Gastrocnemius medialis (tissue), 4 donors: ENCODE measurements around the gene DLG4. TPM values are rescaled to one million over a fixed set of nuclear protein-coding genes. Genes with fewer than 3 reads are reported as not detected.

Experiments used
- ATAC-seq, 2 donors: fragments of 150-250 bp; one replicate each; pipeline ENCODE4 v1.9.1; 2016
- DNase-seq, 2 donors: peaks; one replicate each; pipeline ENCODE4 v3.0.0-alpha.2; 2019
- H3K27ac ChIP-seq, 4 donors: fragments of 200-600 bp; sonication (generic); 1 replicate in 1 of 4; 2 replicates in 3 of 4; pipeline ENCODE4 v1.5.1; 2016 to 2018; ENCODE audit warnings: mild to moderate bottlenecking in 2 of 4, moderate library complexity in 1 of 4
- H3K27me3 ChIP-seq, 3 donors: fragments of 200-600 bp; sonication (generic) in 2 of 3; 1 replicate in 1 of 3; 2 replicates in 2 of 3; pipeline versions ENCODE4 v1.5.1 to v1.6.0; 2016 to 2019; ENCODE audit warnings: mild to moderate bottlenecking in 1 of 3, moderate library complexity in 1 of 3
- H3K36me3 ChIP-seq, 2 donors: fragments of 200-600 bp; sonication (generic) in 1 of 2; one replicate each; pipeline ENCODE4 v1.5.1; 2017 to 2018
- H3K4me1 ChIP-seq, 2 donors: fragments of 200-600 bp; sonication (generic) in 1 of 2; one replicate each; pipeline ENCODE4 v1.5.1; 2016 to 2017; ENCODE audit warnings: mild to moderate bottlenecking in 2 of 2
- H3K4me3 ChIP-seq, 4 donors: fragments of 200-600 bp; sonication (generic) in 3 of 4; 1 replicate in 1 of 4; 2 replicates in 3 of 4; pipeline ENCODE4 v1.5.1; 2016 to 2019; ENCODE audit warnings: mild to moderate bottlenecking in 2 of 4
- H3K9me3 ChIP-seq, 3 donors: fragments of 200-600 bp; sonication (generic) in 2 of 3; 1 replicate in 1 of 3; 2 replicates in 2 of 3; pipeline ENCODE4 v1.5.1; 2016 to 2019
- POLR2A ChIP-seq, 2 donors: fragments of 450-650 bp; IDR thresholded peaks; one replicate each; pipeline ENCODE4 v1.6.1; 2017; ENCODE audit warnings: antibody characterized with exemption in 2 of 2, mild to moderate bottlenecking in 2 of 2, moderate library complexity in 2 of 2
- in situ Hi-C, 4 donors: fragments of 200-750 bp; cut with MboI; loops; one replicate each; pipeline versions ENCODE4 v1.15.0 to v1.8.0; 2017; ENCODE audit warnings: low sequenced_read_pairs in 4 of 4
- intact Hi-C: fragments of 100-400 bp; cut with DNase I; formaldehyde crosslinking; loops from one replicate; pipeline ENCODE4 v1.15.1; 2023; ENCODE audit warnings: low total_unique reads
- total RNA-seq, 4 donors: library from RNA; depleted of rRNA; stranded (reverse); fragments of >200 nt; gene quantifications; one replicate each; pipeline versions ENCODE4 v1.1.0 to v1.2.3, GENCODE V29; 2016
- TF ChIP-seq, protein P1 (sequence below), 5 experiments: fragments of 450-650 bp in 3 of 5; fragments of 200-600 bp in 2 of 5; sonication (generic) in 2 of 5; IDR thresholded peaks in 4 of 5; conservative IDR thresholded peaks in 1 of 5; 1 replicate in 4 of 5; 2 replicates in 1 of 5; pipeline ENCODE4 v1.5.1; 2016 to 2019; ENCODE audit warnings: antibody characterized with exemption in 5 of 5, mild to moderate bottlenecking in 3 of 5, moderate library complexity in 3 of 5

The DLG4 gene
- total RNA-seq, 4 donors from 2014 or later: 3.5 to 6.7 (median 5.3) TPM

DNA sequence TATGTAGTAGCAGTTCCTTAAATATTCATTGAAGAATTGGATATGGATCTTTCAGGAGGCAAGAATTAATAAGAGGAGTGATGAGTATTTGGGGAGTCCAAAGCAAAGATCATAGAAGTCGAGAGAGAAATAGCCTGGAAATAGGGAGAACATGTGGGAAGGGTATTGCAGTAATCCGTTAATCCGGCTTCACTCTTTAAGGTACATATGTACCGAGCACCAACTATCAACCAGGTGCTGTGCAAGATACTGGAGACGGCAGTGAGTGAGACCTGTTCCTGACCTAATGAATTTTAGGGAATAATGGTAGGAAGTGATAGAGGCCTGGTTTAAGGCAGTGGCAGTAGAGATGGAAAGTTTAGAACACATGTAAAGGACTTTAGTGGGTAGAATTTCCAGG, 33.4 kb upstream of the DLG4 start:
- Histone ChIP-seq H3K27me3 (no peaks in the 10 kb centered on the region), H3K9me3 (no peaks in the 10 kb centered on the region), H3K27ac (peak overlapping the region; percentile 98 to 100 (median 98)), H3K4me3 (peak overlapping the region; percentile 69 to 98 (median 81)), H3K4me1 (peaks cover 33 to 36% of the 10 kb centered on the region in 2 donors), H3K36me3 (peaks cover 0 to 38% of the 10 kb centered on the region in 2 donors)
- DNase-seq: no peak
- in situ Hi-C loops: loop anchor here in 1 of 4 donors (10.0 kb wide), 1 partner anchor 52 kb away; the partner anchor contains the start of gene EIF5A
- no peak for ATAC-seq
- no peak for TF ChIP-seq POLR2A (IDR thresholded peaks at IDR 0.05)
- TF ChIP-seq, protein P1, sequence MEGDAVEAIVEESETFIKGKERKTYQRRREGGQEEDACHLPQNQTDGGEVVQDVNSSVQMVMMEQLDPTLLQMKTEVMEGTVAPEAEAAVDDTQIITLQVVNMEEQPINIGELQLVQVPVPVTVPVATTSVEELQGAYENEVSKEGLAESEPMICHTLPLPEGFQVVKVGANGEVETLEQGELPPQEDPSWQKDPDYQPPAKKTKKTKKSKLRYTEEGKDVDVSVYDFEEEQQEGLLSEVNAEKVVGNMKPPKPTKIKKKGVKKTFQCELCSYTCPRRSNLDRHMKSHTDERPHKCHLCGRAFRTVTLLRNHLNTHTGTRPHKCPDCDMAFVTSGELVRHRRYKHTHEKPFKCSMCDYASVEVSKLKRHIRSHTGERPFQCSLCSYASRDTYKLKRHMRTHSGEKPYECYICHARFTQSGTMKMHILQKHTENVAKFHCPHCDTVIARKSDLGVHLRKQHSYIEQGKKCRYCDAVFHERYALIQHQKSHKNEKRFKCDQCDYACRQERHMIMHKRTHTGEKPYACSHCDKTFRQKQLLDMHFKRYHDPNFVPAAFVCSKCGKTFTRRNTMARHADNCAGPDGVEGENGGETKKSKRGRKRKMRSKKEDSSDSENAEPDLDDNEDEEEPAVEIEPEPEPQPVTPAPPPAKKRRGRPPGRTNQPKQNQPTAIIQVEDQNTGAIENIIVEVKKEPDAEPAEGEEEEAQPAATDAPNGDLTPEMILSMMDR (IDR thresholded peaks at IDR 0.05 in 4 of 5, conservative IDR thresholded peaks at IDR 0.05 in 1 of 5): no peak
- intact Hi-C loops: loop anchor here (2.0 to 5.0 kb wide), 4 partner anchors 28 to 434 kb away; partner anchors contain the start of genes EIF5A, SLC2A4, TP53 and WRAP53

DNA sequence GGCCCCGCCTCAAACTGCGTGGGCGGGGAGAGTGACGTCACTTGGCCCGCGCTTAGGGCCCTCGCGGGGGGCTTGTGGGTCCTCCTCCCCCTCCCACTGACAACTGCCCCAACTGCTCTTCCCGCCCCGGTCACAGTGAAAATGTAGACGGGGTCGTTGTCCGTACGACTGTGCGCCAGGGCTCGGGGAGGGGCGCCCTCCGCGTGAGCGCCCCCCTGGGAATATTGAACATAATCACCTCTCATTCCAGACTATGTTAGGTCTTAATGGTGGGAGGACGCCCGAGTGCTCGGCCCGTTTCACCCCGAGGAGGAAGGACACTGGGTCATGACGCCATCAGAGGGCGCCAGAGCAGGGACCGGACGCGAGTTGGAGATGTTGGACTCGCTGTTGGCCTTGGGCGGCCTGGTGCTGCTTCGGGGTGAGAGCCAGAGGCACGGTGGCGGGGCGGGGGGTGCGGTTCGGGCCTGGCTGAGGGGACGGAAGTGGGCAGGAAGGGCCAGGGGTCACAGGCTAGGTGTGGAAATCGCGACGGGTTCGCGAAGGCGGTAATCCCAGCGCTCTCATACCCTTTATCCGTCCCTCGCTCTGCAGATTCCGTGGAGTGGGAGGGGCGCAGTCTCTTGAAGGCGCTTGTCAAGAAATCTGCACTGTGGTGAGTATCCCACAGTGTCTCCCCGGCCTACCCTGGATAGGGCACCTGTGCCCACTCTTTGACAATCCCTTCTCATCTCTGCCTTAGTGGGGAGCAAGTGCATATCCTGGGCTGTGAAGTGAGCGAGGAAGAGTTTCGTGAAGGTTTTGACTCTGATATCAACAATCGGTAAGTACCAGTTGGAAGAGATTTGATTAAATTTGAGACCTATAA, 32.8 kb upstream of the DLG4 start, which contains the start of gene ELP5:
Gene ELP5 (plus strand): TSS at position 40 of the 868 bp plus-strand sequence. CDS start 336 bp downstream, at position 376.
- DNase-seq (peak; percentile 86 to 92), ATAC-seq (peak; percentile 58 to 61)
- Histone ChIP-seq H3K4me1 (peaks cover 39 to 43% of the 10 kb centered on the region in 2 donors), H3K9me3 (no peaks in the 10 kb centered on the region), H3K27ac (peak within 1 kb of the TSS; percentile 98 to 100 (median 98)), H3K36me3 (peaks cover 0 to 32% of the 10 kb centered on the region in 2 donors), H3K27me3 (no peaks in the 10 kb centered on the region), H3K4me3 (peak within 1 kb of the TSS; percentile 69 to 98 (median 81))
- intact Hi-C loops: loop anchor here (2.0 to 5.0 kb wide), 4 partner anchors 28 to 435 kb away; partner anchors contain the start of genes EIF5A, SLC2A4, TP53 and WRAP53
- TF ChIP-seq, protein P1 (IDR thresholded peaks at IDR 0.05 in 4 of 5, conservative IDR thresholded peaks at IDR 0.05 in 1 of 5): peak in 3 of 5 experiments; percentile 36 to 54 (median 40)
- peak in 1 of 2 donors; percentile 70 for TF ChIP-seq POLR2A (IDR thresholded peaks at IDR 0.05)
- in situ Hi-C loops: loop anchor here in 1 of 4 donors (10.0 kb wide), 1 partner anchor 52 kb away; the partner anchor contains the start of gene EIF5A

DNA sequence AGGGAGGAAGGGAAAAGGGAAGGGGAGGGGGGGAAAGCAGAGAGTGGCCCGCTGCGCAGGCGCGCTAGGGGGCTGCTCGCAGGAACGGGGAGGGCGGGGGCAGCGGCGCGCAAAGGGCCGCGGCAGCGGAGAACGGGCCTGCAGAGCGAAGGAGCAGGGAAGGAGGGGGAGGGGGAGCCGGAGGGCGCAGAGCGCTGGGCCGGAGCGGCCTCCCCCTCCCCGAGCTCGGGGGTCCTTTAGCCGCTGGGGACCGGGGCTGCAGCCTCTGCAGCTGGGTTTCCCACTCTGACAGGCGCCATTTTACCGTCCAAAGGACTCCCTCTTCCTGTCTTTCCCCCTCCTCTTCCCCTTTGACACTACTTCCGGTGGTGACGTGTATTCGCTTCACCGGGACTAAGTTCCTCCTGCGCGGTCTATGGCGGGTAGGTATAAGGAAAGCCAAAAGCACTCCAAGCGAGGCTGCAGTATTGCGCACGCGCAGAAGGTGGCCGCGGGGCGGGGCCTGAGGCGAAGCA, 32.1 kb upstream of the DLG4 start, which contains the start of gene CTDNEP1:
Gene CTDNEP1 (minus strand): TSS at position 74 of the 515 bp plus-strand sequence. CDS start 438 bp downstream, outside the sequence.
- peak within 1 kb of the TSS; percentile 69 to 98 (median 81) for H3K4me3 ChIP-seq
- peak; percentile 87 to 94 for ATAC-seq
- intact Hi-C loops (loop anchor here (2.0 to 5.0 kb wide), 4 partner anchors 29 to 436 kb away; partner anchors contain the start of genes EIF5A, SLC2A4, TP53 and WRAP53), in situ Hi-C loops (loop anchor here in 1 of 4 donors (10.0 kb wide), 1 partner anchor 53 kb away; the partner anchor contains the start of gene EIF5A)
- no peaks in the 10 kb centered on the region for H3K27me3 ChIP-seq
- H3K27ac ChIP-seq: peak within 1 kb of the TSS; percentile 98 to 100 (median 98)
- H3K9me3 ChIP-seq: no peaks in the 10 kb centered on the region
- TF ChIP-seq, protein P1 (IDR thresholded peaks at IDR 0.05 in 4 of 5, conservative IDR thresholded peaks at IDR 0.05 in 1 of 5): no peak
- peak; percentile 73 to 80 for TF ChIP-seq POLR2A (IDR thresholded peaks at IDR 0.05)
- DNase-seq: peak; percentile 98 to 99
- H3K36me3 ChIP-seq: peaks cover 0 to 28% of the 10 kb centered on the region in 2 donors
- H3K4me1 ChIP-seq: peaks cover 43 to 44% of the 10 kb centered on the region in 2 donors
